ENCODE data around the gene PDIA5. TPM values are rescaled to one million over a fixed set of nuclear protein-coding genes. Genes with fewer than 3 reads are reported as not detected.

Gene PDIA5
- total and polyA plus RNA-seq, 9 donors = 11.2 to 58.3 (median 24.3) TPM

GRCh38 chr3:123122525-123123315 is 55.9 kb downstream of the PDIA5 start:
- no peak for DNase-seq
- intact Hi-C loops (cut with DNase I) = no loop called here
- H3K36me3 ChIP-seq = no peaks in the 10 kb centered on the region
- H3K27me3 ChIP-seq = no peaks in the 10 kb centered on the region
- no peak overlapping the region for H3K27ac ChIP-seq
- no peaks in the 10 kb centered on the region for H3K9me3 ChIP-seq
- no peak overlapping the region for H3K4me3 ChIP-seq
- H3K4me1 ChIP-seq (ENCODE audit: insufficient read depth) = no peaks in the 10 kb centered on the region
- TF ChIP-seq CTCF (IDR thresholded peaks at IDR 0.05) (no peak), EP300 (IDR thresholded peaks at IDR 0.05) (no peak), POLR2A (IDR thresholded peaks at IDR 0.05) (no peak)
- 22 to 36% (median 32%) methylated on average over 8 of the region's 8 CpGs for WGBS, 3 donors

DNA sequence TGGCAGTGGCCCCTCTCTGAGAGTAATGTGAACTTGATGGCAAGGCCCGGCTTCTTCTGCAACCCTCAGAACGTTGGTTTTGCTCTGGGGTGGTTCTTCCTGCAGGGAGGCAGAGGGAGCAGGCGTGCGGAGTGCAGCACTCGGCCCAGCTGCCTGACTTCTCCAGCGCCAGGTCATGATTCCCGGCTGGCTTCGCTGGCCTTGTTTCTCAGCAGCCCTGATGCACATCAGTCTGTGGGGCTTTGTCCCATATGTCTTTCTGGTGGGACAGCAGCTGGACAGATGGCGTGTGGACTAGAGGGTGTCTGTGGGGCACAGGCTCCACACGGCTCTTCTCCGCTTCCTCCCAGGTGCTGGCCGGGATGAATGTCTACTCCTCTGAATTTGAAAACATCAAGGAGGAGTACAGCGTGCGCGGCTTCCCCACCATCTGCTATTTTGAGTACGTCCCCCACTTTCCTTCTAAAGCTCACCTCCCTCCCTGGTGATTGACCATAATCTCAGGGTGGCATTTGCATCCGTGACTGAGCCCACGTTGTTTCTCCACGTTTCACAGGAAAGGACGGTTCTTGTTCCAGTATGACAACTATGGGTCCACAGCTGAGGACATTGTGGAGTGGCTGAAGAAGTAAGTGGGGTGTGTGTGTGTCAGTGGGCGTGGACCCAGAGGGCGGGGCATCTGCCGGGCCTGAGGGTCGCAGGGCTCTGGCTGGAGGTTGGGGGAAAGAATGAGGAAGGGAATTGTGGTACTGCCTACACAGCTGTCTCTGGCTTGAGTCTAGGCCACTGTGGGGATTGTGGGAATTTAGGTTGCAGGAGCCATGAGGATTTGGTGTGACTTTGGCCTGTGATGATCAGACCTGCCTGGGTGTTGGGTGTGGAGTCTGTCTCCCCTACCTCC is 57.1 kb downstream of the PDIA5 start:
- TF ChIP-seq EP300 (IDR thresholded peaks at IDR 0.05) (no peak), POLR2A (IDR thresholded peaks at IDR 0.05) (no peak), CTCF (IDR thresholded peaks at IDR 0.05) (no peak)
- H3K27ac ChIP-seq = no peak overlapping the region
- intact Hi-C loops (cut with DNase I) = no loop called here

GRCh38 chr3:123124971-123125370 is 58.1 kb downstream of the PDIA5 start:
- no peak for TF ChIP-seq EP300 (IDR thresholded peaks at IDR 0.05)
- TF ChIP-seq CTCF (IDR thresholded peaks at IDR 0.05) = no peak
- TF ChIP-seq POLR2A (IDR thresholded peaks at IDR 0.05) = no peak
- no peak for DNase-seq
- no peaks in the 10 kb centered on the region for H3K4me1 ChIP-seq (ENCODE audit: insufficient read depth)
- no peaks in the 10 kb centered on the region for H3K27me3 ChIP-seq
- 93 to 97% (median 94%) methylated on average over 7 of the region's 7 CpGs for WGBS, 3 donors
- H3K36me3 ChIP-seq = no peaks in the 10 kb centered on the region
- H3K4me3 ChIP-seq = no peak overlapping the region
- intact Hi-C loops (cut with DNase I) = no loop called here
- no peak overlapping the region for H3K27ac ChIP-seq
- H3K9me3 ChIP-seq = no peaks in the 10 kb centered on the region

More for the DNA sequence above, 57.1 kb downstream of the PDIA5 start:
- Histone ChIP-seq H3K9me3 (no peaks in the 10 kb centered on the region), H3K4me1 (ENCODE audit: insufficient read depth) (no peaks in the 10 kb centered on the region), H3K4me3 (no peak overlapping the region), H3K36me3 (no peaks in the 10 kb centered on the region), H3K27me3 (no peaks in the 10 kb centered on the region)
- no peak for DNase-seq
- 82 to 85% (median 85%) methylated on average over 24 of the region's 24 CpGs for WGBS, 3 donors

- 38 to 39% (median 39%) methylated on average over 7 of the region's 7 CpGs for WGBS, 3 donors
- intact Hi-C loops (cut with DNase I) = no loop called here
These were observed 59.2 kb downstream of the PDIA5 start for GRCh38 chr3:123126031-123126430.

More at GRCh38 chr3:123126031-123126430, 59.2 kb downstream of the PDIA5 start:
- H3K9me3 ChIP-seq = no peaks in the 10 kb centered on the region
- no peak overlapping the region for H3K27ac ChIP-seq
- DNase-seq = no peak
- H3K4me1 ChIP-seq (ENCODE audit: insufficient read depth) = no peaks in the 10 kb centered on the region
- no peaks in the 10 kb centered on the region for H3K27me3 ChIP-seq
- no peaks in the 10 kb centered on the region for H3K36me3 ChIP-seq
- no peak overlapping the region for H3K4me3 ChIP-seq
- no peak for TF ChIP-seq CTCF (IDR thresholded peaks at IDR 0.05)
- no peak for TF ChIP-seq POLR2A (IDR thresholded peaks at IDR 0.05)
- TF ChIP-seq EP300 (IDR thresholded peaks at IDR 0.05) = no peak
